Brain microvascular endothelial cell (primary cell): ENCODE results near the gene SECISBP2.
"Not testable (repeated sequence)": the region's sequence is repeated elsewhere in the genome, so short reads cannot be mapped to it uniquely, and the experiment has no call there.

Experiments used
- DNase-seq: peaks from one replicate; pipeline ENCODE4 v3.0.0-alpha.2; 2020
- H3K27ac ChIP-seq: fragments of 250-450 bp; sonication (Bioruptor Pico); 2 replicates; pipeline ENCODE4 v1.5.1; 2020; ENCODE audit warnings: mild to moderate bottlenecking, moderate library complexity
- H3K27me3 ChIP-seq: fragments of 250-450 bp; sonication (Bioruptor Pico); replicated peaks from 2 replicates; pipeline ENCODE4 v1.5.1; 2020; ENCODE audit warnings: mild to moderate bottlenecking
- H3K36me3 ChIP-seq: fragments of 250-450 bp; sonication (Bioruptor Pico); replicated peaks from 2 replicates; pipeline ENCODE4 v1.5.1; 2020; ENCODE audit warnings: mild to moderate bottlenecking
- H3K4me3 ChIP-seq: 2 replicates; pipeline ENCODE4 v1.5.1; 2011; ENCODE audit warnings: low read depth, mild to moderate bottlenecking, control low read depth, low read length, moderate library complexity
- CTCF ChIP-seq: IDR thresholded peaks from 2 replicates; pipeline ENCODE4 v1.5.1; 2011; ENCODE audit warnings: low read depth, mild to moderate bottlenecking, moderate library complexity, low read length, control low read depth, inconsistent platforms; ENCODE audit errors: missing control alignments
- in situ Hi-C: cut with HindIII; loops from 2 replicates; pipeline ENCODE4 v1.10.0; 2017; ENCODE audit warnings: low sequenced_read_pairs, low pct_ligation_motif_present

The SECISBP2 gene

GRCh38 chr9:89291741-89292140 is 26.6 kb upstream of the SECISBP2 start:
- in situ Hi-C loops, result no loop called here
- no peak for DNase-seq
- Histone ChIP-seq H3K4me3 (no peak overlapping the region), H3K36me3 (no peaks in the 10 kb centered on the region), H3K27me3 (no peaks in the 10 kb centered on the region), H3K27ac (no peak overlapping the region)
- TF ChIP-seq CTCF, result no peak

GRCh38 chr9:89293014-89293413 is 25.3 kb upstream of the SECISBP2 start:
- in situ Hi-C loops, result no loop called here
- TF ChIP-seq CTCF, result no peak

GRCh38 chr9:89295400-89295799 is 22.9 kb upstream of the SECISBP2 start:
- Histone ChIP-seq H3K36me3 (no peaks in the 10 kb centered on the region), H3K27ac (no peak overlapping the region), H3K4me3 (no peak overlapping the region), H3K27me3 (no peaks in the 10 kb centered on the region)
- in situ Hi-C loops, result no loop called here
- no peak for DNase-seq
- TF ChIP-seq CTCF, result no peak

More at GRCh38 chr9:89293014-89293413, 25.3 kb upstream of the SECISBP2 start:
- H3K27me3 ChIP-seq, result no peaks in the 10 kb centered on the region
- no peak overlapping the region for H3K27ac ChIP-seq
- H3K36me3 ChIP-seq, result no peaks in the 10 kb centered on the region
- H3K4me3 ChIP-seq, result no peak overlapping the region
- no peak for DNase-seq

GRCh38 chr9:89301996-89302395 is 16.3 kb upstream of the SECISBP2 start:
- H3K27ac ChIP-seq, H3K4me3 ChIP-seq, in situ Hi-C loops, H3K27me3 ChIP-seq, DNase-seq, H3K36me3 ChIP-seq: not testable (repeated sequence)

- H3K27ac ChIP-seq, result no peak overlapping the region
- H3K4me3 ChIP-seq, result no peak overlapping the region
- no peaks in the 10 kb centered on the region for H3K27me3 ChIP-seq
- DNase-seq, result no peak
- H3K36me3 ChIP-seq, result no peaks in the 10 kb centered on the region
- in situ Hi-C loops, result no loop called here
- TF ChIP-seq CTCF, result no peak
These were observed 14.1 kb upstream of the SECISBP2 start for GRCh38 chr9:89304020-89304833.

- in situ Hi-C loops, result no loop called here
- H3K36me3 ChIP-seq, result no peaks in the 10 kb centered on the region
- DNase-seq, result no peak
- H3K4me3 ChIP-seq, result no peak overlapping the region
- no peaks in the 10 kb centered on the region for H3K27me3 ChIP-seq
- H3K27ac ChIP-seq, result no peak overlapping the region
- no peak for TF ChIP-seq CTCF
These were observed 13.5 kb upstream of the SECISBP2 start for GRCh38 chr9:89304834-89305188.
